HG03139 (cell line): ENCODE measurements around the gene ARVCF.

ENCODE experiments used
- ATAC-seq: cut with Tn5 transposase; IDR thresholded peaks from one replicate; pipeline ENCODE4 v1.9.1; 2021; ENCODE audit not compliant: unreplicated experiment

ARVCF gene

DNA sequence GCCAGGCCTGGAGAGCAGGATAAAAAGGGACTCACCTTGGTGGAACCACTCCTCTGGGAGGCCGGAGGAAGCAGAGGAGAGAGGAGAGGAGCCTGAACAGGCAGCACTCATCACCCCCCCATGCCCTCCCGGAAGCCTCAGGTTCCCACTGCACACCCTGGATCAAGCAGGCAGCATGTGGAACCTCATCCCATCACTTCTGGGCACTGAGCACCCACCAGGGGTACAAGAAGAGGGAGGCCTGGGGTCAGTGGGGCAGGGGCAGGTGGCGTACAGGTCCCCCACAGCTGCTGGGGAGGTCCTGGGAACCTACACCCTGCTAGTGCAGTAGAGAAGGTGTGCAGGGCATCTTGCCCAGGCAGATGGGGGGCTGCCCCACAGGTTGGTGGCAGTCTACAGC, 40.0 kb downstream of the ARVCF start:
- ATAC-seq = no peak

DNA sequence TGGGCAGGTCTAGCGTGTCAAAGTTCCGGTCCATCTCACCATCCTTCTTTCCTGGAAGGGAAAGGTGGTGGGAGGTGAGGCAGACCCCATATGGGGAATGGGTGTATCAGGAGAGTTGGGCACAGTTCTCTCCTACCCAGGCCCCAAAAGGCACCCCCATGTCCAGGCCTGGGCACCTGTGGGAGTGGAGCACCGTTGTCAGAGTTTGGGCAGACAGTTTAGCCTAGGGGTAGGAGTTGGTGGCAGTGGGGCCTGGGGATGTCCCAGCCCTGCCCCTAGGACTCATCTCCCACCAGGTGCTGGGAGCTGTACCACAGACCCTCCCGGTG, 41.0 kb downstream of the ARVCF start:
- no peak for ATAC-seq

DNA sequence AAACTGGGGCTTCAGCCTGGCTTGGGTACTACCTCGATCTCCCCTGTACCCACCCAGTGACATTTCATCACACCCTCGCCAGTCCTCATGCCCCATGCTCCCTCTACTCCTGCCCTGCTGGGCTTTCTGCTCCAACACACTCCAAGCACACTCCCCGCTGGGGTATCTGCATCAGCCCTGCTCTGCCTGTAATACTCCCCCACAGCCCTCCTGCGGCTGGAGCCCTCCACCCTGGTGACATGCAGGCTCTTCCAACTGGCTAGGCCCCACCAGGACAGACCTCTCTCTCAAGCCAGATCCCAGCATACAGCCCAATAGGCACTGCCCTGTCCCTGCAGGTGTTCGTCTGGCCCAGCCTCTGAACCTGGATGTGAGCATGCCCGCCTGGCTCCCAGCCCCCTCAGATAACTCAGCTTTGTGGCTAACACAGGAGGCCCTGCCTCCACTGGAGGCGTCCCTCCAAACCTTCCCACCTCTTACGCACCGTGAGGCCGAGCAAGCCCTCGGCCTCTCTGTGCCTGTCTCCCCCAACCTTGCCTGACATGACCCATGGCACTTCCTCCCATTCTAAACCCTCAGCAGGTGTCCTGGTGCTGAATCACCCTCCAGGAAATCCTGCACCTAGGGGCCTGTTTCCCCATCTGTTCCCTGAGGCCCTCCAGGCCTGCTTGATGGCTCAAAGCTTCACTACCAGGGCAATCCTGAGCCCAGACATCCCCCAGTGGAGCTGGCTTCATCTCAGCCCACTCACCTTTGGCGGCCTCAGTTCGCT, 41.5 kb downstream of the ARVCF start:
- ATAC-seq = no peak

DNA sequence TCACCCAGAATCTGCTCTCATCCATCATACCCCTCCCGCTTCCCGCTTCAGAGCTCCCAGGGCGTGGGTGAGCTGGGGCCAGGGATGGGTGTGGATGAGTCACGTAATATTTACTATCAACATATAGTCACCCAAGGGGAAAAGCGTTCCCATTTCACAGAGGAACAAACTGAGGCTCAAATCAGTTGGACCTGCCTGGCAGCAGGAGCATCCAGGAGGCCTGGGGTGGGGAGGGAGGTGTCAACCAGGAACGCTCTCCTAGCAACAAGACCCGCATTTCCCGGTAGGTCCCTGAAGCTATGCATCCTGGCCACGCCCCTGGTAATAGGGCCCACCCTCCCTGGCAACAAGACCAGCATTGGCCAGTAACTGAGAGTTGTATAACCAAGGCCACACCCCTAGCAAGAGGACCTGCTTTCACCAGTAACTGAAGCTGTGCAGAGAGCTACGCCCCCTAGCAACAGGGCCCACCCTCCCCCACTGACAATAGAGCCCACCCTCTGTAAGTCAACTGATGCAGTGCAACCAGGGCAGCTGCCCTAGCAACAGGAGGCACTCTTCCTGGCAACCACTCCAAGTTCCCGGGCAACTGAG, 42.3 kb downstream of the ARVCF start:
- no peak for ATAC-seq

- ATAC-seq = no peak
These were observed 42.9 kb downstream of the ARVCF start for GRCh38 chr22:19973551-19974267.

DNA sequence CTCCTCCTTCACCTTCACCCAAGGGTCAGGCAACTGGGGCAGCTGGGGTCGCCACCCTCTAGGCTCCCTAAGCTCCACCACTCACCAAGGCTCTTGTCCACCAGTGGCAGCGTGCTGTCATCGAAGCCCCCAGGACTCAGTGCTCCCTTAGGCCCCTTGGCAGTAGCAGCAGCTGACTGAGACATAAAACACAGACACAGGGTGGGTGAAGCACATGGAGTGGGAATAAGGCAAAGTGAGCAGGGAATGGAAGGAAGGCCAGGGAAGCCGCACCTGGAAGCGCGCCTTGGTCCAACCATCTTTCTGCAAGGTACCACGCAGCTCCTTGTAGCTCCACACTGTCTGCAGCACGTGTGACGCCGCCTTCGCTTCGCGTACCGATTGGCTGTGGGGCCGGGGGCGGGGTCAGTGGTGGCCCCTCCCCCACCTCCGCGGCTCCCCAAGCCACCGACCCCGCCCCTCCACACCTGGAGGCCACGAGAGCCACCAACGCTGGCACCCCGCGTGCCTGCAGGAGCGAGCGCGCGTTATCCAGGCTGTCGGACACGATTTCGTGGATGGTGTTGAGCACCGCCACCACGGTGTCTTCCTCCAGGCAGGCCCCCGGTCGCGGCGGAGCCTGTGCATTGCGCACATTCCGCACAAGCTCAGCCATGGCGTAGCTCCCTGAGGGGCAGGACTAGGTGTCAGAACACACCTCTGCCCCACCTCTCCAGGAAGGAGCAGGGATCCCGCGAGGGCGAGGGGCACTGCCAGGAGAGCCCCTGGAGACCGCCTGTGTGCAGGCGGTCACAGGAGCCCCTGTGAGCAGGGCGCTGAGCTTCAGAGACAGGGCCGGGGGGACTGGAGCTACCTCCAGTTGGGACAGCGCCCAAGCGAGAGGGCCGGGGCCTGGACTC, 43.7 kb downstream of the ARVCF start:
- no peak for ATAC-seq

DNA sequence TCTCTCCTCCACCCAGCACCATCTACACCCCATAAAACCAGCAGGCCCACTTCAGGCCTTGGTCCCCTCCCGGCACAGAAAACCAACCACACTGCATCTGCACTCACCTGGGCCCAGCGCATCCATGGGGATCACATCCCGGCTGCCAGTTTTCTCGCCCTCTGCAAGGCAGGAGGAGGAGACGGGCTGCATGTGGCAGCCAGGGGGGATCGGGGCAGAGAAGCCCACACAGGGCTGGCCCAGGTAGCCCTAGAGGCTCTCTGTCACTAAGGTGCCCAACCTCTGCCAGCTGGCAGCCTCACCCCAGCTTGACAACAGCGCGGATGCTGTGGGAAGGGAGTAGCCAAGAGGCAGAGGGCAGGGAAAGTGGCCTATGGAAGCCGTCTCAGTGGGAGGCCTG, 44.4 kb downstream of the ARVCF start:
- ATAC-seq = no peak

DNA sequence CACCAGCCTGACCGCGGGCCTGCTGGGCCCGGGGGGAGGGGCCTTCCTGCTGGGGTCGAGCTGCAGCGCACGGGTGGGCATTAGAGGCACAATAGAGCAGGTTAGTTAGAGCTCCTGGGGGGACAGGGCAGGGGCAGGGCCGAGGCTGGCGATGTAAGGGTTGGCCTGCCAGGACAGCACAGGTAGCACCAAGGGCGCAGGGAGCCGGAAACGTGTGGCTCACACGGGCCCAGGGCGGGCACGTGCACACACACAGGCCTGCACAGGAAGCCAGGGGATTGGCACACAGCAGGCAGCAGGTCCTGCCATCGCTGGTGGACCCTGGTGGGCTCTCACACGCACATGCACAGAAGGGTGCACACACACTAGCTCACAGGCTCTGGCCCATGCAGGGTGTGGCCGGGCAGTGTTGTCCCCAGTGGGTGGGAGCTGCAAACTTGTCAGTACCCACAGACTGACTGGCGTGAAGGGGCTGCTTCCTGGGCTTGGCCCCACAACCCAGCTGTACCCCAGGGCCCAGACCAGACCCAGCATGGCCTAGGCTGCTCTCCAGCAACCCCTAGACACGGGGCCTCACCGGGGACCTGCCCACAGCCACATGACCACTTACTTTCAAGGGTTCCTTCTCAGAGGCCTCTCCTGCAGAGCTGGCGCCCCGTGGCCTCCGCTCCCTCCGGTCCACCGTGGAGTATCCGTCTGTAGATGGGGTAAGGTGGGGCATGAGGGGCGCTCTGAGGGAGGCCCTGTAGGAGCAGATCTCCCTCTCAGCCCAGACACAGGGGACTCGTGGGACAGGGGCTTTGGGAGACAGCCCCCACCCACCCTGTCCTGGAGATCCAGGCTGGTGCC, 45.1 kb downstream of the ARVCF start:
- ATAC-seq = no peak

DNA sequence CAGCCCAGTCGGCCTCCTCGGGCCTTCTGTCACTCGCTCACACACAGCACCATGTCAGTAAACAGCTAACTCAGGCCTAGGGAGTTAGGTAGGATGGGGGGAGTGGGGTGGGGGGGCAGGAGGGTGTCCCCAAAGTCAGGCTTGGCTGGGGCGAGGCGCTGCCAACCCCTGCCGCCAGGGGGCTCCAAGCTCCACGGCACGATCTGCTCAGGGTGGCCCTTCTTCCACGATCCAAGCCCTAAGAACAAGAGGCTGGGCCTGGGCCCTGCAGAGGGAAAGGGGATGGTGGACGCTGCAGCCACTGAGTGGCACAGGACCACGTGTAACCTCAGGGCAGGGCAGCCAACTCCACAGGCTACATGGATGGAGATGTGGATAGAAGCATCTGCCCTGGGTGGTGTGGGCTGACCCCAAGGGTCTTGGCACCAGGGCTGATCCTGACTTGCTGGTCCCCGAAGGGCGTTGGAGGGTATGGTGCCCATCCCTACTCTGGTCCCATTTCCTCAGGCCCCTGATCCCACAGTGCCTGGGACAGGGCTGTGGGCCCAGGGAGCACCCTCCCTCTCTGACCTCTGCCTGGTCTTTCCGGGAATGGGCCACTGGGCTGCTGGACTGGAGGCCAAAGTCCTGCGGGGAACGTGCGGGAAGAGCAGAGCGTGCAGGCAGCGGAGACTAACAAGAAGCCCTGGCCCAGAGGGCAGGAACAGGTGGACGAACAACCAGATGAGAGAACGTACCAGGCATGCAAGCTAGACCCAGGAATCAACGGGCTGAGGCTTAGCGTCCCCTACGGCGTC, 45.9 kb downstream of the ARVCF start:
- no peak for ATAC-seq

GRCh38 chr22:19970031-19970478, 46.6 kb downstream of the ARVCF start:
- no peak for ATAC-seq

DNA sequence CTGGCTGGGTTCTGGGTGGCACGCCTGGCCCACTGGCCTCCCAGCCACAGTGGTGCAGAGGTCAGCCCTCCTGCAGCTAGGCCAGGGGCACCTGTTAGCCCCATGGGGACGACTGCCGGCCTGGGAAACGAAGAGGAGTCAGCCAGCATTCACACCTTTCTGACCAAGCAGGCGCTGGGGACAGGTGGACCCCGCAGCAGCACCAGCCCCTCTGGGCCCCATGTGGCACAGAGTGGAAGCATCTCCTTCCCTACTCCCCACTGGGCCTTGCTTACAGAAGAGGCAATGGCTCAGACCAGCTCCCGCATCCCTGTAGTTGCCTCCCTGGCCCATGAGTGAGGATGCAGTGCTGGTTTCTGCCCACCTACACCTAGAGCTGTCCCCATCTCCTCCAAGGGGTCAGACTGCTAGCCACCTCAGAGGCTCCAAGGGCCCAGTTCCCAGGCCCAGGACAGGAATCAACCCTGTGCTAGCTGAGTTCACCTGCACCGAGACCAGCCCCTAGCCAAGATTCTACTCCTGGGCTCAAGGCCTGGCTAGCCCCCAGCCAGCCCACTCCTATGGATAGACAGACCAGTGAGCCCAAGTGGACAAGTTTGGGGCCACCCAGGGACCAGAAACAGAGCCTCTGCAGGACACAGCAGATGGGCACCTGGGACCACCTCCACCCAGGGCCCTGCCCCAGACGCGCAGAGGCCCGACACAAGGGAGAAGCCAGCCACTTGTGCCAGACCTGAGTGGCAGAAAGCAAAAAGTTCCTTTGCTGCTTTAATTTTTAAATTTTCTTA, 47.3 kb downstream of the ARVCF start:
- ATAC-seq = no peak

- no peak for ATAC-seq
These were observed 48.2 kb downstream of the ARVCF start for GRCh38 chr22:19968450-19968891.

DNA sequence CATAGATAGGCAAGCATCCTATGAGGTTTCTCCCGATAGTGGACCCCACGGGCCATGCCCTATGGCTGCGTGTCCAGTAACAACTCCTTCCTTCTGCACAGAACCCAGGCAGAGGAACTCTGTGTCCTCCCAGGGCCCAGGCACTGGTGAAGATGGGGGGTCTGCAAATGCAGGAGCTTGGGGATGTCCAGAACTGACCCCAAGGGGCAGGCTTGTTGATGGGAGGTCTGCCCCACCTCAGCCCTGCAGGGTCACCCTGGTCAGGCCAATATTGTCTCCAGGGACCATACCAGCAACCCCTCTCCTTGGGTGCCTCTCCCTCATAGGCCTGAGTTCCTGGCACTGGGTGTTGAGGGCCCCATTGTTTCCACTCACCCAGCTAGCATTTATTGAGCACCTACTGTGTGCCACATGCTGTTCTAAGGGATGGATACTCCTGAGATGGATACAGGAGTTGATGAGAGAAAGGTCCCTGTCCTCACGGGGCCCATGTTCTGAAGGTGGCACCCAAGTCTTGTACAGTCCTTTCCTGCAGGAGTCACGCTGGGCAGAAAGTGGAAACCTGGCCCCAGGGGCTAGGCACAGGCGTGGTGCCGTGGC, 48.7 kb downstream of the ARVCF start:
- ATAC-seq = no peak

GRCh38 chr22:19966908-19967750, 49.5 kb downstream of the ARVCF start:
- no peak for ATAC-seq

DNA sequence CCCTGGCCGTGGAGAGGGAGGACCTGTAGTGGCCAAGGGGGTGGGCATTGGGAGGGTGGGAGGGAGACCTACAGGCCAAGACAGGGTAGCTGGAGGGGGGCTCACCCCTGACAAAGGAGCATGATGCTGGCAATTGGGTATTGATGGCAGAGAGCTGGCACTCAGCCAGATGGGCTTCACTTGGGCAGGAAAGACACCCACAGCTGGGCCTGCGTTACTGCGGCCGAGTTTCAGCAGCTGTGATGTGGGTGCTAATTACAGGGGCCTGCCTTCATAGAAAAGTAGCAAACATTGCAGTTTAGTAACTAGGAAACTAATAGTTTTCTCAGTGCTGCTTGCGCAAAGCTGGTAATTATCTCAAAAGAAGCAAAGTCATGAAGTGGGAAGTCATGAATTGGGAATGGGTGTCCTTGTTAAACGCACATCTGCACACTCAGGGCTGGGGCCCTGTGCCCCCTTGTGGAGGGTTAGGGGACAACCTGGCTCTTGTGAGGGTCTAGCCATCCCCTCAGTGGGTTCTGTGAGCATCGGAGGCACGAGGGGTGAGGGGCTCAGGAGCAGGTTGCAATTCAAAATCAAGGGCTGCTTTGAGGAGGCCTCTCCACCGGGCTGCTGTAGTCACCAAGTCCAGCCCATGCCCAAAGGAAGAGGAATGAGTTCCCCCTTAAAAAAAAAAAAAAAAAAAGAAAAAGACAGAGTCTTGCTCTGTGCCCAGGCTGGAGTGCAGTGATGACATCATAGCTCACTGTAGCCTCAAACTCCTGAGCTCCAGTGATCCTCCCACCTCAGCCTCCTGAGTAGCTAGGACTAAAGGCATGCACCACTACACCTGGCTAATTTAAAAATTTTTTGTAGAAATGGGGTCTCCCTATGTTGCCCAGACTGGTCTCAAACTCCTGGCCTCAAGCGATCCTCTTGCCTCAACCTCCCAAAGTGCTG, 50.6 kb downstream of the ARVCF start:
- no peak for ATAC-seq

DNA sequence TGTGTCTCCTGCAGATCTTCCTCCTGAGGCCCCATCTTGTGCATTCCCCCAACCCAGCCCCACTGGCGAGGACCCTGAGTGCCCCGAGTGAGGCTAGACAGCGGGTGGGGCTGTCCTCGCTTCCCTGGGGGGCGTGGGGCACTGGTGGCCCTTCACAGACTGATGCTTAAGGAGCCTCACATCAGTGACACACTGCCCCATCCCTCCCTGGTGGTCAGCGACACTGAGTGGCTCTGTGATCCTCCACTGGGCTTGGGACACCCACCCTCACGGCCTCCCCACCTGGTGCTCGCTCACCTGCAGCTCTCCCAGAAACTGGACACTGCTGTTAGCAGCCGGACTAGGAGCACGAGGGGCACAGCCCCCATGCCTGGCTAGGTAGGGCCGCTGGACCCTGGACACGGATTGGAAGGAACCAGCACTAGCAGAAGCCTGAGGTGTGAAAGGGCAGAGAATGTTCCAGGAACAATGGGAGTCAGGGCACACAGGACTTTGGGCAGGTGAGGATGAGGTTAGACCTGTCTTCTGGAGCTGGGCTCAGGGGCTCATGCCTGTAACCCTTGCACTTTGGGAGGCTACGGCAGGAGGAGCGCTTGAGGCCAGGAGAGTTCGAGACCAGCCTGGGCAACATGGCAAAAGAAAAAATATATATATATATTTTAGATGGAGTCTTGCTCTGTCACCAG, 51.8 kb downstream of the ARVCF start:
- no peak for ATAC-seq
